Mammary epithelial cell (primary cell): ENCODE measurements around the gene NLRP5.

Source experiments
- CTCF ChIP-seq, 2 donors: IDR thresholded peaks in 1 of 2; conservative IDR thresholded peaks in 1 of 2; 2 replicates each; pipeline ENCODE4 v1.5.1; 2011 to 2012; ENCODE audit warnings: inconsistent platforms in 2 of 2, low read length in 2 of 2, mild to moderate bottlenecking in 2 of 2, control low read depth in 1 of 2, low read depth in 1 of 2; ENCODE audit not compliant: insufficient read depth in 1 of 2; ENCODE audit errors: extremely low read depth in 1 of 2
- EZH2 ChIP-seq: IDR thresholded peaks from 2 replicates; pipeline ENCODE4 v1.6.1; 2012; ENCODE audit warnings: low read length, inconsistent platforms, borderline replicate concordance

- TF ChIP-seq CTCF (conservative IDR thresholded peaks at IDR 0.05 in 1 of 2, IDR thresholded peaks at IDR 0.05 in 1 of 2; ENCODE audit: extremely low read depth in 1 of 2, insufficient read depth in 1 of 2, low read depth in 1 of 2, low read length in 2 of 2) = no peak
- TF ChIP-seq EZH2 = no peak
Observed at GRCh38 chr19:56088497-56089215, 102.1 kb downstream of the NLRP5 start.
